Glomerular visceral epithelial cell (primary cell): ENCODE measurements around the gene TXK.

ENCODE experiments used
- DNase-seq: peaks from one replicate; pipeline ENCODE4 v3.0.0-alpha.2; 2016; ENCODE audit errors: extremely low spot score

TXK gene

GRCh38 chr4:48103483-48104139 is 30.4 kb downstream of the TXK start:
- no peak for DNase-seq

GRCh38 chr4:48102303-48102702 is 31.7 kb downstream of the TXK start:
- DNase-seq, result no peak

- DNase-seq, result no peak
These were observed 33.8 kb downstream of the TXK start for GRCh38 chr4:48100256-48100655.

GRCh38 chr4:48095441-48095840 is 38.6 kb downstream of the TXK start:
- DNase-seq, result no peak

- DNase-seq, result peak; percentile 62
These were observed 40.0 kb downstream of the TXK start for GRCh38 chr4:48093991-48094416.

GRCh38 chr4:48090621-48091020 is 43.4 kb downstream of the TXK start:
- no peak for DNase-seq

GRCh38 chr4:48085821-48086589 is 48.0 kb downstream of the TXK start:
- DNase-seq, result no peak

GRCh38 chr4:48082956-48083355 is 51.1 kb downstream of the TXK start:
- no peak for DNase-seq

- DNase-seq, result no peak
These were observed 52.9 kb downstream of the TXK start for GRCh38 chr4:48081196-48081595.

- DNase-seq, result peak; percentile 20
These were observed 54.1 kb downstream of the TXK start for GRCh38 chr4:48079972-48080391.

GRCh38 chr4:48078862-48079655 is 55.0 kb downstream of the TXK start:
- no peak for DNase-seq

GRCh38 chr4:48078425-48078824 is 55.6 kb downstream of the TXK start:
- no peak for DNase-seq

- DNase-seq, result no peak
These were observed 59.4 kb downstream of the TXK start for GRCh38 chr4:48074657-48075056.

GRCh38 chr4:48073567-48074103 is 60.4 kb downstream of the TXK start:
- no peak for DNase-seq

- DNase-seq, result no peak
These were observed 62.9 kb downstream of the TXK start for GRCh38 chr4:48071191-48071590.

GRCh38 chr4:48069026-48069425 is 65.0 kb downstream of the TXK start:
- no peak for DNase-seq

GRCh38 chr4:48068182-48068581 is 65.9 kb downstream of the TXK start:
- DNase-seq, result no peak

- DNase-seq, result no peak
These were observed 66.5 kb downstream of the TXK start for GRCh38 chr4:48067536-48067935.

GRCh38 chr4:48065587-48066052 is 68.4 kb downstream of the TXK start:
- DNase-seq, result no peak

GRCh38 chr4:48064349-48064748 is 69.7 kb downstream of the TXK start:
- DNase-seq, result no peak

- DNase-seq, result no peak
These were observed 75.2 kb downstream of the TXK start for GRCh38 chr4:48058617-48059530.
